Vagina (tissue), 2 donors: ENCODE measurements around the gene SMAGP.

Experiments used
- POLR2A ChIP-seq, 2 donors: fragments of 450-650 bp; IDR thresholded peaks; one replicate each; pipeline ENCODE4 v1.6.1; 2017; ENCODE audit warnings: antibody characterized with exemption in 2 of 2, mild to moderate bottlenecking in 2 of 2, moderate library complexity in 2 of 2
- POLR2AphosphoS5 ChIP-seq, 2 donors: sonication (generic); formaldehyde crosslinking; IDR thresholded peaks; one replicate each; pipeline ENCODE4 v1.9.0; 2017; ENCODE audit warnings: antibody characterized with exemption in 2 of 2, mild to moderate bottlenecking in 2 of 2, low read depth in 1 of 2; ENCODE audit not compliant: insufficient read depth in 1 of 2
- TF ChIP-seq, protein P1 (sequence below), 3 experiments: fragments of 450-650 bp in 2 of 3; fragments of 200-600 bp in 1 of 3; sonication (generic) in 1 of 3; IDR thresholded peaks; one replicate each; pipeline ENCODE4 v1.5.1; 2017 to 2019; ENCODE audit warnings: antibody characterized with exemption in 3 of 3, mild to moderate bottlenecking in 2 of 3, moderate library complexity in 2 of 3

- TF ChIP-seq, protein P1, sequence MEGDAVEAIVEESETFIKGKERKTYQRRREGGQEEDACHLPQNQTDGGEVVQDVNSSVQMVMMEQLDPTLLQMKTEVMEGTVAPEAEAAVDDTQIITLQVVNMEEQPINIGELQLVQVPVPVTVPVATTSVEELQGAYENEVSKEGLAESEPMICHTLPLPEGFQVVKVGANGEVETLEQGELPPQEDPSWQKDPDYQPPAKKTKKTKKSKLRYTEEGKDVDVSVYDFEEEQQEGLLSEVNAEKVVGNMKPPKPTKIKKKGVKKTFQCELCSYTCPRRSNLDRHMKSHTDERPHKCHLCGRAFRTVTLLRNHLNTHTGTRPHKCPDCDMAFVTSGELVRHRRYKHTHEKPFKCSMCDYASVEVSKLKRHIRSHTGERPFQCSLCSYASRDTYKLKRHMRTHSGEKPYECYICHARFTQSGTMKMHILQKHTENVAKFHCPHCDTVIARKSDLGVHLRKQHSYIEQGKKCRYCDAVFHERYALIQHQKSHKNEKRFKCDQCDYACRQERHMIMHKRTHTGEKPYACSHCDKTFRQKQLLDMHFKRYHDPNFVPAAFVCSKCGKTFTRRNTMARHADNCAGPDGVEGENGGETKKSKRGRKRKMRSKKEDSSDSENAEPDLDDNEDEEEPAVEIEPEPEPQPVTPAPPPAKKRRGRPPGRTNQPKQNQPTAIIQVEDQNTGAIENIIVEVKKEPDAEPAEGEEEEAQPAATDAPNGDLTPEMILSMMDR (IDR thresholded peaks at IDR 0.05) = no peak
- TF ChIP-seq POLR2AphosphoS5 (IDR thresholded peaks at IDR 0.05; ENCODE audit: insufficient read depth in 1 of 2, low read depth in 1 of 2) = no peak
- TF ChIP-seq POLR2A (IDR thresholded peaks at IDR 0.05) = no peak
These were observed 41.0 kb downstream of the SMAGP start for GRCh38 chr12:51229116-51229809.
